H1 (cell line): ENCODE data around the gene FAM210A. TPM values are rescaled to one million over a fixed set of nuclear protein-coding genes. Genes with fewer than 3 reads are reported as not detected.

ENCODE experiments used
- CTCF ChIA-PET: fragments of 300-600 bp; sonication (Branson Sonifier 250); formaldehyde crosslinking; loops from one replicate; lab custom pipeline; 2021; ENCODE audit not compliant: partially characterized antibody; lab: Charles Lee
- POLR2A ChIA-PET: fragments of 300-600 bp; sonication (Branson Sonifier 250); formaldehyde crosslinking; loops from one replicate; lab custom pipeline; 2021; ENCODE audit warnings: inconsistent platforms; ENCODE audit not compliant: partially characterized antibody; lab: Charles Lee
- DNase-seq, 2 experiments: peaks; one replicate each; pipeline versions ENCODE4 v3.0.0 to v3.0.0-alpha.2; 2010 to 2022; ENCODE audit warnings: low spot score in 2 of 2, low read depth in 1 of 2, mixed read lengths in 1 of 2
- FAIRE-seq: peaks from 2 replicates; lab custom pipeline; 2011; peaks lifted over from hg19 to GRCh38; lab: Jason Lieb, UNC
- H2AFZ ChIP-seq: 2 replicates; pipeline ENCODE4 v1.8.1; 2012; ENCODE audit warnings: low read length, inconsistent platforms
- H2AK5ac ChIP-seq: 2 replicates; pipeline ENCODE4 v1.6.1; 2013; ENCODE audit warnings: low read depth, low read length
- H2BK120ac ChIP-seq: replicated peaks from 2 replicates; pipeline ENCODE3; 2013; ENCODE audit warnings: low read depth, low read length, inconsistent platforms
- H2BK12ac ChIP-seq: 2 replicates; pipeline ENCODE4 v1.6.1; 2013; ENCODE audit warnings: low read depth, low read length
- H2BK15ac ChIP-seq: 2 replicates; pipeline ENCODE4 v1.6.1; 2013; ENCODE audit warnings: low read length
- H2BK20ac ChIP-seq: 2 replicates; pipeline ENCODE4 v1.6.1; 2013; ENCODE audit warnings: low read length
- H2BK5ac ChIP-seq: 2 replicates; pipeline ENCODE4 v1.6.1; 2013; ENCODE audit warnings: low read depth, low read length
- H3K14ac ChIP-seq: 2 replicates; pipeline ENCODE4 v1.6.1; 2013; ENCODE audit warnings: inconsistent platforms; ENCODE audit not compliant: insufficient read length
- H3K18ac ChIP-seq: 2 replicates; pipeline ENCODE4 v1.6.1; 2013; ENCODE audit warnings: low read length; ENCODE audit errors: extremely low read depth
- H3K23ac ChIP-seq: 2 replicates; pipeline ENCODE4 v1.6.1; 2013; ENCODE audit warnings: inconsistent platforms; ENCODE audit not compliant: insufficient read length
- H3K23me2 ChIP-seq: 2 replicates; pipeline ENCODE4 v1.6.1; 2013; ENCODE audit warnings: low read depth, low read length
- H3K27ac ChIP-seq: 2 replicates; pipeline ENCODE4 v1.6.1; 2011; ENCODE audit warnings: low read depth, low read length, inconsistent platforms
- H3K27me3 ChIP-seq, 4 experiments: replicated peaks in 1 of 4; 1 replicate in 1 of 4; 2 replicates in 3 of 4; pipeline versions ENCODE4 v1.6.1 to v1.8.1; 2011 to 2013; ENCODE audit warnings: low read length in 3 of 4, mild to moderate bottlenecking in 3 of 4, inconsistent platforms in 2 of 4, mixed read lengths in 2 of 4, moderate library complexity in 1 of 4; ENCODE audit not compliant: control insufficient read depth in 3 of 4, insufficient read depth in 3 of 4; ENCODE audit errors: extremely low read depth in 1 of 4
- H3K36me3 ChIP-seq, 4 experiments: 2 replicates each; pipeline versions ENCODE4 v1.6.1 to v1.8.1; 2011 to 2013; ENCODE audit warnings: mild to moderate bottlenecking in 4 of 4, low read length in 3 of 4, moderate library complexity in 2 of 4, control low read depth in 1 of 4, inconsistent platforms in 1 of 4; ENCODE audit not compliant: insufficient read depth in 4 of 4, control insufficient read depth in 2 of 4
- H3K4ac ChIP-seq: replicated peaks from 2 replicates; pipeline ENCODE3; 2013; ENCODE audit warnings: low read length, low read depth, mixed read lengths, inconsistent platforms; ENCODE audit not compliant: insufficient read length
- H3K4me1 ChIP-seq, 4 experiments: replicated peaks in 1 of 4; 1 replicate in 1 of 4; 2 replicates in 3 of 4; pipeline versions ENCODE4 v1.6.1 to v1.8.1; 2011 to 2013; ENCODE audit warnings: low read length in 3 of 4, inconsistent platforms in 2 of 4, mixed read lengths in 1 of 4; ENCODE audit not compliant: insufficient read depth in 4 of 4, control insufficient read depth in 3 of 4
- H3K4me2 ChIP-seq, 2 experiments: 2 replicates each; pipeline versions ENCODE4 v1.6.1 to v1.8.1; 2011 to 2013; ENCODE audit warnings: low read depth in 2 of 2, low read length in 2 of 2, control low read depth in 1 of 2, inconsistent platforms in 1 of 2, mild to moderate bottlenecking in 1 of 2; ENCODE audit not compliant: insufficient read depth in 1 of 2
- H3K4me3 ChIP-seq, 4 experiments: fragments of 200-600, 300-600 bp in 1 of 4; sonication (generic), shearing (Covaris generic), sonication (Bioruptor Twin) in 1 of 4; 2 replicates each; pipeline versions ENCODE4 v1.5.1 to v1.8.1; 2011 to 2016; ENCODE audit warnings: low read length in 4 of 4, low read depth in 3 of 4, control low read depth in 2 of 4, inconsistent platforms in 2 of 4, mild to moderate bottlenecking in 2 of 4, mixed read lengths in 1 of 4, moderate library complexity in 1 of 4; ENCODE audit not compliant: insufficient read depth in 2 of 4; ENCODE audit errors: extremely low read depth in 1 of 4
- H3K56ac ChIP-seq: replicated peaks from 2 replicates; pipeline ENCODE3; 2013; ENCODE audit warnings: low read depth, mild to moderate bottlenecking, mixed read lengths, low read length, inconsistent platforms; ENCODE audit not compliant: insufficient read length
- H3K79me1 ChIP-seq: 2 replicates; pipeline ENCODE4 v1.6.1; 2013; ENCODE audit warnings: low read depth, low read length, control low read depth
- H3K79me2 ChIP-seq, 2 experiments: 2 replicates each; pipeline versions ENCODE4 v1.6.1 to v1.8.1; 2012 to 2013; ENCODE audit warnings: low read length in 2 of 2, mild to moderate bottlenecking in 2 of 2, inconsistent platforms in 1 of 2; ENCODE audit not compliant: insufficient read depth in 2 of 2, control insufficient read depth in 1 of 2
- H3K9ac ChIP-seq, 4 experiments: replicated peaks in 1 of 4; 1 replicate in 1 of 4; 2 replicates in 3 of 4; pipeline versions ENCODE4 v1.6.1 to v1.8.1; 2011 to 2013; ENCODE audit warnings: low read depth in 3 of 4, low read length in 3 of 4, control low read depth in 2 of 4, mild to moderate bottlenecking in 2 of 4, moderate library complexity in 2 of 4, inconsistent platforms in 1 of 4; ENCODE audit errors: extremely low read depth in 1 of 4
- H3K9me3 ChIP-seq, 2 experiments: 2 replicates each; pipeline versions ENCODE4 v1.6.1 to v1.8.1; 2012 to 2013; ENCODE audit warnings: mild to moderate bottlenecking in 2 of 2, moderate library complexity in 2 of 2, control low read depth in 1 of 2, inconsistent platforms in 1 of 2, low read depth in 1 of 2, low read length in 1 of 2, mixed read lengths in 1 of 2; ENCODE audit not compliant: insufficient read depth in 2 of 2
- H4K20me1 ChIP-seq, 2 experiments: replicated peaks in 1 of 2; 2 replicates each; pipeline versions ENCODE3 to v1.8.1; 2011 to 2013; ENCODE audit warnings: inconsistent platforms in 2 of 2, low read length in 2 of 2, mild to moderate bottlenecking in 1 of 2; ENCODE audit not compliant: insufficient read depth in 2 of 2, control insufficient read depth in 1 of 2
- H4K5ac ChIP-seq: 2 replicates; pipeline ENCODE4 v1.6.1; 2013; ENCODE audit warnings: low read length, low read depth, mixed read lengths, inconsistent platforms; ENCODE audit not compliant: insufficient read length
- H4K8ac ChIP-seq: 2 replicates; pipeline ENCODE4 v1.8.0; 2013; ENCODE audit warnings: mild to moderate bottlenecking, moderate library complexity, low read length, inconsistent platforms; ENCODE audit not compliant: insufficient read depth; ENCODE audit errors: extremely low read depth
- H4K91ac ChIP-seq: replicated peaks from 2 replicates; pipeline ENCODE3; 2013; ENCODE audit warnings: low read length, mixed read lengths, inconsistent platforms; ENCODE audit not compliant: insufficient read length
- ASH2L ChIP-seq: fragments of 200-600, 300-600 bp; sonication (generic); IDR thresholded peaks from one replicate; pipeline ENCODE4 v1.7.1; 2017; ENCODE audit warnings: low read length
- BCL11A ChIP-seq, 2 experiments: IDR thresholded peaks; one replicate each; pipeline ENCODE4 v1.6.1; 2011; ENCODE audit warnings: low read depth in 2 of 2, low read length in 2 of 2, mild to moderate bottlenecking in 2 of 2
- EGR1 ChIP-seq: IDR thresholded peaks from 2 replicates; pipeline ENCODE4 v1.6.1; 2011; ENCODE audit warnings: low read depth, low read length, borderline replicate concordance
- FOSL1 ChIP-seq: IDR thresholded peaks from 2 replicates; pipeline ENCODE4 v1.6.1; 2011; ENCODE audit warnings: mild to moderate bottlenecking, low read depth, low read length, moderate library complexity; ENCODE audit not compliant: insufficient read depth
- JUN ChIP-seq: IDR thresholded peaks from 2 replicates; pipeline ENCODE4 v1.6.1; 2011; ENCODE audit warnings: low read depth, mild to moderate bottlenecking, improper control_type of control experiment, low read length
- SIRT6 ChIP-seq: IDR thresholded peaks from one replicate; pipeline ENCODE4 v1.7.1; 2012; ENCODE audit warnings: low read length, inconsistent platforms
- TAF7 ChIP-seq: optimal IDR thresholded peaks from 2 replicates; pipeline ENCODE3; 2011; ENCODE audit warnings: low read depth, mild to moderate bottlenecking, inconsistent platforms, low read length, moderate library complexity, borderline replicate concordance
- TEAD4 ChIP-seq: IDR thresholded peaks from 2 replicates; pipeline ENCODE4 v1.6.1; 2012; ENCODE audit warnings: low read depth, low read length, inconsistent platforms, mixed read lengths
- WGBS, 2 experiments: shearing (Covaris generic) in 1 of 2; methylation state at CpG; one replicate each; pipeline versions ENCODE4 v1.1.6 to v1.1.7; 2013 to 2015; ENCODE audit warnings: low lambda C conversion rate in 2 of 2, mixed read lengths in 2 of 2, inconsistent platforms in 1 of 2, low coverage in 1 of 2, missing lambda C conversion rate in 1 of 2; ENCODE audit not compliant: insufficient replicate concordance in 2 of 2, insufficient coverage in 1 of 2, insufficient read length in 1 of 2; ENCODE audit errors: extremely low coverage in 1 of 2, missing lambda C conversion rate in 1 of 2; 5-methylcytosine and 5-hydroxymethylcytosine counted together
- polyA plus RNA-seq, 7 experiments: library from polyadenylated mRNA; depleted of rRNA in 3 of 7; stranded (reverse) in 5 of 7; unstranded in 2 of 7; fragments of >200 nt in 5 of 7; fragments of 200-250 nt in 2 of 7; gene quantifications; 1 replicate in 5 of 7; 2 replicates in 1 of 7; 4 replicates in 1 of 7; pipeline versions ENCODE4 v1.2.1 to v1.2.3, GENCODE V29; 2011 to 2013; ENCODE audit warnings: missing spikeins in 2 of 7, mixed read lengths in 2 of 7
- total RNA-seq: library from RNA; stranded (reverse); fragmentation: NEBNext Ultra II Directional; extraction: Animal tissue kit (Norgen Biotek cat#: 25700); gene quantifications from 2 replicates; pipeline ENCODE4 v1.2.1, GENCODE V29; 2021
- TF ChIP-seq, protein P1 (sequence below): IDR thresholded peaks from 2 replicates; pipeline ENCODE4 v1.6.1; 2012; ENCODE audit warnings: low read length, inconsistent platforms

FAM210A gene
- total and polyA plus RNA-seq, 2 of the 8 experiments (the other 6 are each of a cell fraction or from before 2014, with no cell fraction given): 8.2 to 25.4 TPM

DNA sequence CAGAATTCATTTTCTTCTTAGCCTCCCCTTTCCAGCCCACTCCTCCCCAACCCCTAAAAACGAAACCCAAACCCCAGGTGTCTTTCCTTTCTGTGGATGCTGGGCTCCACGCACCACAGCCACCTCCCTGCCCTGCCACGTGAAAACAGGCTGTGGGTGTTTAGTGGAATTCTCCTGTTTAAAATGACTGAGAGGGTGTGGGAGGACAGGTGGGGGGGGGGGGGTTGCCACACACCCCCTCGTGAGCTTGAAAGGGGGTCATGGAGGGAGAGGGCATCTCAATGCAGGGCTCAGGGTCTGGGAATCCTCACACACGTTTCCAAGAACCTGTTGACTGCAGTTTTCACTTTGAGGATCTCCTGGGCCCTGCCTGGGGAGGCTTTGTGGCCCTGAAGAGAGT, 110.3 kb downstream of the FAM210A start:
- Histone ChIP-seq H4K5ac (no peak overlapping the region), H2BK15ac (no peak overlapping the region), H2AFZ (no peak overlapping the region), H2BK20ac (no peak overlapping the region), H3K4me3 (no peak overlapping the region), H4K8ac (no peak overlapping the region), H3K23me2 (no peaks in the 10 kb centered on the region), H3K36me3 (no peaks in the 10 kb centered on the region)
- CTCF ChIA-PET: interaction anchor here (0.6 to 1.0 kb wide), 3 partner anchors 57 to 458 kb away, joined by 3 to 4 read pairs (median 3); no protein-coding TSS in a partner anchor
- WGBS, 2 experiments: 77% methylated on average over 4 of the region's 5 CpGs; no CpG with 5 or more reads in 1 of the 2 experiments
- TF ChIP-seq SIRT6: no peak
- TF ChIP-seq TAF7: no peak
- no peak for TF ChIP-seq EGR1
- TF ChIP-seq, protein P1, sequence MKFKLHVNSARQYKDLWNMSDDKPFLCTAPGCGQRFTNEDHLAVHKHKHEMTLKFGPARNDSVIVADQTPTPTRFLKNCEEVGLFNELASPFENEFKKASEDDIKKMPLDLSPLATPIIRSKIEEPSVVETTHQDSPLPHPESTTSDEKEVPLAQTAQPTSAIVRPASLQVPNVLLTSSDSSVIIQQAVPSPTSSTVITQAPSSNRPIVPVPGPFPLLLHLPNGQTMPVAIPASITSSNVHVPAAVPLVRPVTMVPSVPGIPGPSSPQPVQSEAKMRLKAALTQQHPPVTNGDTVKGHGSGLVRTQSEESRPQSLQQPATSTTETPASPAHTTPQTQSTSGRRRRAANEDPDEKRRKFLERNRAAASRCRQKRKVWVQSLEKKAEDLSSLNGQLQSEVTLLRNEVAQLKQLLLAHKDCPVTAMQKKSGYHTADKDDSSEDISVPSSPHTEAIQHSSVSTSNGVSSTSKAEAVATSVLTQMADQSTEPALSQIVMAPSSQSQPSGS: no peak
- TF ChIP-seq ASH2L: no peak
- TF ChIP-seq FOSL1: no peak
- no peak for TF ChIP-seq JUN
- TF ChIP-seq TEAD4: no peak
- TF ChIP-seq BCL11A (IDR thresholded peaks at IDR 0.05; ENCODE audit: low read depth in 2 of 2, low read length in 2 of 2): no peak
- TF ChIP-seq, all 59 proteins: peak for 0
- Histone ChIP-seq H3K27me3 (peaks cover 0 to 23% (median 21%) of the 10 kb centered on the region in 4 experiments; a peak in 5 of 7 replicates), H3K79me1 (no peaks in the 10 kb centered on the region), H3K9ac (no peak overlapping the region), H3K56ac (no peak overlapping the region), H3K4ac (no peak overlapping the region), H3K4me1 (peaks cover 0 to 11% (median 4%) of the 10 kb centered on the region in 4 experiments; a peak in 4 of 7 replicates), H4K91ac (no peak overlapping the region), H4K20me1 (peaks cover 0 to 2% of the 10 kb centered on the region in 2 experiments), H3K9me3 (no peaks in the 10 kb centered on the region), H2BK5ac (no peak overlapping the region), H3K18ac (no peak overlapping the region), H3K79me2 (no peaks in the 10 kb centered on the region), H3K14ac (no peak overlapping the region), H2BK120ac (no peak overlapping the region), H3K4me2 (no peak overlapping the region), H3K23ac (no peak overlapping the region), H2AK5ac (no peak overlapping the region), H3K27ac (no peak overlapping the region), H2BK12ac (no peak overlapping the region)
- POLR2A ChIA-PET: no interaction called here
- FAIRE-seq (no peak), DNase-seq (no peak)
